ENCODE data around the gene NEURL1. TPM values are rescaled to one million over a fixed set of nuclear protein-coding genes. Genes with fewer than 3 reads are reported as not detected.

NEURL1 gene
- total and polyA plus RNA-seq, 2 experiments from 2014 or later = 2.7 to 3.5 TPM

DNA sequence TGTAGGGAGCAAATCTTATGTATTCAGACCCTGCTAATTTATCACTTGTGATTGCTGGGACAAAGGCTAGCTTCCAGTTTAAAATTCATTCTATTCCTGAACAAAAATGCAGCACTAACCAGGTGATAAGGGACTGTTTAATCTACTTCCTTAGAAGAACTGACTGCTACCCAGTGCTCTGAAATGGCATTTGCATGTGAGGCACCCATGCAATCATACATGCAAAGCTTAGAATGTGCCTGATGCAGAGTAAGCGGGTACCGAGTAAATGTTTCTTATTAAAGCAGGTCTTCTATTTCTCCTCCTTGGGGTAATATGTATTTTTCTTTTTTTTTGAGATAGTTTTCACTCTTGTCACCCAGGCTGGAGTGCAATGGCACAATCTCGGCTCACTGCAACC lies 54.5 kb downstream of the NEURL1 start:
- Histone ChIP-seq H3K36me3 (no peaks in the 10 kb centered on the region), H3K4me1 (ENCODE audit: low read depth) (peaks cover 3% of the 10 kb centered on the region), H3K4me3 (no peak overlapping the region)

DNA sequence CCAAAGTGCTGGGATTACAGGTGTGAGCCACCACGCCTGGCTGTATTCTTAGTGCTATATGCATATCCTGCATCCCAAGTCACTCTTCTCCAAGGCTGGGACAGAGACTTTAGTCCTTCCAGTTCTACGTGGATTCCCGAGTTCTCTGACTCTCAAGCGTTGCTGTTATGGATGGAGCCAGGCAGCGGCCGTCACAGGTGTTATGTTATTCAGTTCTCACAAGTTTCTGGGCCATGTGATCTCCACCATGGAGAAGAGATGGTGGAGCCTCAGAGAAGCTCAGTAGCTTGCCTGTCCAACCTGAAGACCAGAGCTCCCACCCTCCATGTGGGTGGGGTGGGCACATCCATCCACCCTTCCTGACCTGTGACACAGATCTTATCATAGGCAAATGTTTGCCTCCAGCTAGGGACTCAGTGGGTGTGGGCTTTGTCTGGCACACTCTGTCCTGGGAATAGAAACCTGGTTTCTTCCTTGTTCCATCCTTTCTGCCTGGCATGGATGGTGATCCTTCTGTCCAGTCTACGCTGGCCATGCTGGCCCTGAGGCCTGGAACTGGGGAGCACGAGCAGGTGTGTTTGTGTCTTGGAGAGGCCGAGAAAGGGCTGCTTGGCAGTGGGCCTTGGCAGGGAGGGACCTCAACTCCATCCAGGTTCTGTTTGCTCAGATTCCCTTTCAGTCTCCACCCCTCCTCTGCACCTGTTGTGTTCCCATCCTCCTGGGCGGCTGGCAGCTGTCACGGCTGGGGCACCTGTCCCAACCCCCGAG lies 55.3 kb downstream of the NEURL1 start:
- H3K36me3 ChIP-seq = no peaks in the 10 kb centered on the region
- TF ChIP-seq, protein P1, sequence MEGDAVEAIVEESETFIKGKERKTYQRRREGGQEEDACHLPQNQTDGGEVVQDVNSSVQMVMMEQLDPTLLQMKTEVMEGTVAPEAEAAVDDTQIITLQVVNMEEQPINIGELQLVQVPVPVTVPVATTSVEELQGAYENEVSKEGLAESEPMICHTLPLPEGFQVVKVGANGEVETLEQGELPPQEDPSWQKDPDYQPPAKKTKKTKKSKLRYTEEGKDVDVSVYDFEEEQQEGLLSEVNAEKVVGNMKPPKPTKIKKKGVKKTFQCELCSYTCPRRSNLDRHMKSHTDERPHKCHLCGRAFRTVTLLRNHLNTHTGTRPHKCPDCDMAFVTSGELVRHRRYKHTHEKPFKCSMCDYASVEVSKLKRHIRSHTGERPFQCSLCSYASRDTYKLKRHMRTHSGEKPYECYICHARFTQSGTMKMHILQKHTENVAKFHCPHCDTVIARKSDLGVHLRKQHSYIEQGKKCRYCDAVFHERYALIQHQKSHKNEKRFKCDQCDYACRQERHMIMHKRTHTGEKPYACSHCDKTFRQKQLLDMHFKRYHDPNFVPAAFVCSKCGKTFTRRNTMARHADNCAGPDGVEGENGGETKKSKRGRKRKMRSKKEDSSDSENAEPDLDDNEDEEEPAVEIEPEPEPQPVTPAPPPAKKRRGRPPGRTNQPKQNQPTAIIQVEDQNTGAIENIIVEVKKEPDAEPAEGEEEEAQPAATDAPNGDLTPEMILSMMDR (IDR thresholded peaks at IDR 0.05; ENCODE audit: low read depth, low read length) = no peak
- no peak overlapping the region for H3K27ac ChIP-seq
- H3K9me3 ChIP-seq (ENCODE audit: low read depth) = no peaks in the 10 kb centered on the region
- no peak overlapping the region for H3K4me3 ChIP-seq
- DNase-seq (ENCODE audit: low read depth in 1 of 2, low spot score in 1 of 2) = no peak
- no peaks in the 10 kb centered on the region for H3K27me3 ChIP-seq
- no peaks in the 10 kb centered on the region for H3K4me1 ChIP-seq (ENCODE audit: low read depth)

More for the DNA sequence above, 54.5 kb downstream of the NEURL1 start:
- Histone ChIP-seq H3K9me3 (ENCODE audit: low read depth) (no peaks in the 10 kb centered on the region), H3K27me3 (no peaks in the 10 kb centered on the region), H3K27ac (no peak overlapping the region)
- no peak for DNase-seq (ENCODE audit: low read depth in 1 of 2, low spot score in 1 of 2)
- TF ChIP-seq, protein P1 (IDR thresholded peaks at IDR 0.05; ENCODE audit: low read depth, low read length) = no peak

DNA sequence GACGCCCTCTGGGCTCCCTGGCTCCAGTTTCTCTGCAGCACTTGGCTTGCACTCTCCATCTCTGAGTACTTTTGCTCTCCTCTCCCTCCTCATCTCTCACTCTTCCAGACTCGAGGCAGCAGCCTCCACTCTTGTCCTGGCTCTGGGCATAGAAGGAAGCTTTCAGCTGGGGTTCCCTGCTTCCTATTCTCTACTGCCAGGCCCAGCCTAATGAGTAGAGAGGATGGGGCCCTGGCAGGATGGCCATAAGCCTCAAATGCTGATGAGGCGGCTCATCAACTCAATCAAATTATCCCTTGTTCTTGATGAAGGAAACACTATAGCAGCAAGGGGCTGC lies 55.8 kb downstream of the NEURL1 start:
- no peaks in the 10 kb centered on the region for H3K4me1 ChIP-seq (ENCODE audit: low read depth)
- no peaks in the 10 kb centered on the region for H3K36me3 ChIP-seq
- H3K27me3 ChIP-seq = no peaks in the 10 kb centered on the region
- H3K9me3 ChIP-seq (ENCODE audit: low read depth) = no peaks in the 10 kb centered on the region
- DNase-seq (ENCODE audit: low read depth in 1 of 2, low spot score in 1 of 2) = no peak
- H3K27ac ChIP-seq = no peak overlapping the region
- TF ChIP-seq, protein P1 (IDR thresholded peaks at IDR 0.05; ENCODE audit: low read depth, low read length) = no peak
- H3K4me3 ChIP-seq = no peak overlapping the region

DNA sequence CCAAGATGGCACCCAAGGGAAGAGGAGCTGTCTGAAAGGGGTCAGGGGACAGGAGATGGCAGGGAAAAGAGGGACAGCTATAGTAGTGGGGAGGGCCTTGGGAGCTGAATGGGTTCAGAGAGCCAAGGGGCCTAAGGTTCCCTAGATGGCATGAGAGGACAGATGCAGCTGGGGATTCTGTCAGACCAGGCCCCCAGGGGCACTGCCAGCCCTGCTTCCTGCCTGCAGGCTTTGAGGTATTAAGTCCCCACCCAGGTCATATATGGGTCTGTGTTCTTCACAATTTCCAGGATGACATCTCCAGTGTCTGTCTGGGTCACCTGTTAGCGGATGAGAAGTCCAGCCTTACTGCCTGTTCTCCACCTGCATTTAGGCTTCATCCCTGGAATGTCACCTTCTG lies 56.7 kb downstream of the NEURL1 start:
- no peak overlapping the region for H3K27ac ChIP-seq
- DNase-seq (ENCODE audit: low read depth in 1 of 2, low spot score in 1 of 2) = no peak
- TF ChIP-seq, protein P1 (IDR thresholded peaks at IDR 0.05; ENCODE audit: low read depth, low read length) = no peak
- no peak overlapping the region for H3K4me3 ChIP-seq
- no peaks in the 10 kb centered on the region for H3K27me3 ChIP-seq
- H3K9me3 ChIP-seq (ENCODE audit: low read depth) = no peaks in the 10 kb centered on the region
- H3K4me1 ChIP-seq (ENCODE audit: low read depth) = no peaks in the 10 kb centered on the region
- no peaks in the 10 kb centered on the region for H3K36me3 ChIP-seq

DNA sequence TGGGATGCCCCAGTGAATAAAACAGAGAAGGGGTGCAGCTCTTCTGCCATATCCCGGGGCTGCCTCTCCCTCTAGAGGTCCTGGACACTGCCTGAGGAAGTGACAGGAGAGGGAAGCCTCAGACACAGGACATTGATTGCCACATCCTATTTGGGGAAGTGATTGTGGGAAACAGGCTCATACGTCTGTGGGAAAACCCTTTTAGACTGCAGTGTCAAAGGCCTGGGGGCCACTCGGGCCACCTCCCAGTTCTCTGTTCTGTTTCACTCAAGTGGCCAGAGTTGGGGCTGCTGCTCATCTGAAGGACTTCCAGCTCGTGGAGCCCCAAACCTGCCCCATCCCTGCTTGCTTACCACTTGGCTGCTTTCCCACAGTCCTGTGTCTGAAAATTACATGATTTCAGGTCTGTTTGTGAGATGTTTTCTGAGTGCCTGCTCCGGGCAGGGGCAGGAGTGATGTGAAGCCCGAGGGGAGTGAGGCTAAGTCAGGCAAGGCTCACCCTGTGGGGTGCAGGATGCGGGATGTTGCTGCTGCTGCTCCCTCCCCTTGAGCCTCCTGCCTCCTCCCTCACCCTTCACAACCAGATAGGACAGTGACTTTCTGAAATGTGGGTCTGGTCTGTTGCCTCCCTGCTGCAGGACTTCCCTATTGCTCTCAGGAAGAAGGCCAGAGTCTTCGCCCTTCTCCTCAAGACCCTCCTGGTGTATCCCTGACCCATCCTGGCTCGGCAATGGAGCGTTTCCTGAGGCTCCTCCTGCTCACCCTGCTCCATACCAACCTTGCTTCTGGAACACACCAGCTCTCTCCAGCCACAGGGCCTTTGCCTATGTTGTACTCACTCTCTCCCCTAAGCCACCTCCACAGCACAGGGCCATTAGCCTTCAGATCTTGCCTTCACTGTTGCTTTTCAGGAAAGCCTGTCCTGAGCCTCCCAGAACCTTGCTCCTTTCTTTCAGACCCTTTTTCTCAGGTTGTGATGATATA lies 58.4 kb downstream of the NEURL1 start:
- TF ChIP-seq, protein P1 (IDR thresholded peaks at IDR 0.05; ENCODE audit: low read depth, low read length) = no peak
- H3K9me3 ChIP-seq (ENCODE audit: low read depth) = no peaks in the 10 kb centered on the region
- no peak overlapping the region for H3K27ac ChIP-seq
- no peak overlapping the region for H3K4me3 ChIP-seq
- H3K27me3 ChIP-seq = no peaks in the 10 kb centered on the region
- no peaks in the 10 kb centered on the region for H3K36me3 ChIP-seq
- no peak for DNase-seq (ENCODE audit: low read depth in 1 of 2, low spot score in 1 of 2)
- no peaks in the 10 kb centered on the region for H3K4me1 ChIP-seq (ENCODE audit: low read depth)

Measured in cardiac muscle cell (in vitro differentiated cells and primary cell).